NCI-H1436 (cell line): Measurements from ENCODE around the gene CLDN19.

Experiments used
- DNase-seq: peaks from one replicate; lab custom pipeline; 2025; lab: John Stamatoyannopoulos, UW

The CLDN19 gene

GRCh38 chr1:42739753-42740700 is at the start of gene CLDN19:
TSS of gene CLDN19 (minus strand) at chr1:42740236. CDS start at chr1:42740063, 173 bp downstream.
- DNase-seq, result no peak

GRCh38 chr1:42788021-42788420 is 48.0 kb upstream of the CLDN19 start:
- no peak for DNase-seq

- DNase-seq, result no peak
Measured at GRCh38 chr1:42786097-42786496, 46.1 kb upstream of the CLDN19 start.

GRCh38 chr1:42784946-42785693 is 45.1 kb upstream of the CLDN19 start, which contains the start of gene TMEM269:
TSS of gene TMEM269 (plus strand) at chr1:42784991. CDS start at chr1:42789894, 4,903 bp downstream.
- no peak for DNase-seq

- no peak for DNase-seq
Measured at GRCh38 chr1:42784547-42784945, 44.5 kb upstream of the CLDN19 start.

GRCh38 chr1:42783092-42783491 is 43.1 kb upstream of the CLDN19 start:
- no peak for DNase-seq

GRCh38 chr1:42780176-42780575 is 40.1 kb upstream of the CLDN19 start:
- no peak for DNase-seq

GRCh38 chr1:42779725-42780124 is 39.7 kb upstream of the CLDN19 start:
- DNase-seq, result no peak

GRCh38 chr1:42777852-42778251 is 37.8 kb upstream of the CLDN19 start:
- no peak for DNase-seq

GRCh38 chr1:42776502-42776901 is 36.5 kb upstream of the CLDN19 start:
- DNase-seq, result no peak

GRCh38 chr1:42774928-42775526 is 35.0 kb upstream of the CLDN19 start:
- DNase-seq, result no peak

- no peak for DNase-seq
Measured at GRCh38 chr1:42773420-42773819, 33.4 kb upstream of the CLDN19 start.

GRCh38 chr1:42769811-42770210 is 29.8 kb upstream of the CLDN19 start:
- no peak for DNase-seq

- no peak for DNase-seq
Measured at GRCh38 chr1:42768172-42768571, 28.1 kb upstream of the CLDN19 start.

GRCh38 chr1:42767510-42768000 is 27.5 kb upstream of the CLDN19 start:
- DNase-seq, result no peak

GRCh38 chr1:42766741-42767509 is 26.9 kb upstream of the CLDN19 start, which contains the start of the genes C1orf50 and P3H1:
TSS of gene C1orf50 (plus strand) at chr1:42767249. CDS start at chr1:42767312, 63 bp downstream.
TSS of gene P3H1 (minus strand) at chr1:42767028. CDS start at chr1:42766971, 57 bp downstream.
- DNase-seq, result peak; percentile 99

GRCh38 chr1:42765832-42766740 is 26.1 kb upstream of the CLDN19 start:
- peak; percentile 15 for DNase-seq

GRCh38 chr1:42765269-42765668 is 25.2 kb upstream of the CLDN19 start:
- no peak for DNase-seq

- no peak for DNase-seq
Measured at GRCh38 chr1:42762269-42762668, 22.2 kb upstream of the CLDN19 start.

- no peak for DNase-seq
Measured at GRCh38 chr1:42761567-42761966, 21.5 kb upstream of the CLDN19 start.
